Thoracic aorta (tissue), 2 donors: ENCODE data around the gene CGB3. TPM values are rescaled to one million over a fixed set of nuclear protein-coding genes. Genes with fewer than 3 reads are reported as not detected.
A peak's percentile ranks its signal among the peaks of the same experiment; 100 is the strongest.
"Not testable (repeated sequence)": the region's sequence is repeated elsewhere in the genome, so short reads cannot be mapped to it uniquely, and the experiment has no call there.

Source experiments
- ATAC-seq: fragments of 150-250 bp; one replicate; pipeline ENCODE4 v1.8.0; 2017; ENCODE audit warnings: low read depth; ENCODE audit not compliant: insufficient number of reproducible peaks, low FRiP score
- DNase-seq: peaks from one replicate; pipeline ENCODE4 v3.0.0-alpha.2; 2020; ENCODE audit warnings: low spot score
- H3K27ac ChIP-seq, 2 donors: fragments of 200-600 bp; sonication (generic); 1 replicate in 1 of 2; 2 replicates in 1 of 2; pipeline ENCODE4 v1.5.1; 2016; ENCODE audit warnings: mild to moderate bottlenecking in 2 of 2, moderate library complexity in 2 of 2
- H3K27me3 ChIP-seq: fragments of 200-600 bp; sonication (generic); replicated peaks from 2 replicates; pipeline ENCODE4 v1.6.0; 2016; ENCODE audit warnings: mild to moderate bottlenecking; ENCODE audit not compliant: insufficient read depth
- H3K36me3 ChIP-seq: fragments of 200-600 bp; sonication (generic); one replicate; pipeline ENCODE4 v1.5.1; 2016
- H3K4me1 ChIP-seq, 2 donors: fragments of 200-600 bp; sonication (generic); 1 replicate in 1 of 2; 2 replicates in 1 of 2; pipeline versions ENCODE4 v1.5.1 to v1.6.0; 2016; ENCODE audit warnings: low read depth in 2 of 2, mild to moderate bottlenecking in 1 of 2; ENCODE audit not compliant: control insufficient read depth in 1 of 2
- H3K4me3 ChIP-seq: fragments of 200-600 bp; sonication (generic); 2 replicates; pipeline ENCODE4 v1.5.1; 2016; ENCODE audit warnings: mild to moderate bottlenecking
- H3K9me3 ChIP-seq: fragments of 200-600 bp; sonication (generic); 2 replicates; pipeline ENCODE4 v1.5.1; 2016
- CTCF ChIP-seq: fragments of 200-600 bp; sonication (generic); IDR thresholded peaks from one replicate; pipeline ENCODE4 v1.5.1; 2019; ENCODE audit warnings: antibody characterized with exemption
- total RNA-seq, 2 donors: library from RNA; depleted of rRNA; stranded (reverse); fragments of >200 nt; gene quantifications; one replicate each; pipeline versions ENCODE4 v1.1.0 to v1.2.3, GENCODE V29; 2016

Gene CGB3
- total RNA-seq, 2 donors from 2014 or later, result not detected

DNA sequence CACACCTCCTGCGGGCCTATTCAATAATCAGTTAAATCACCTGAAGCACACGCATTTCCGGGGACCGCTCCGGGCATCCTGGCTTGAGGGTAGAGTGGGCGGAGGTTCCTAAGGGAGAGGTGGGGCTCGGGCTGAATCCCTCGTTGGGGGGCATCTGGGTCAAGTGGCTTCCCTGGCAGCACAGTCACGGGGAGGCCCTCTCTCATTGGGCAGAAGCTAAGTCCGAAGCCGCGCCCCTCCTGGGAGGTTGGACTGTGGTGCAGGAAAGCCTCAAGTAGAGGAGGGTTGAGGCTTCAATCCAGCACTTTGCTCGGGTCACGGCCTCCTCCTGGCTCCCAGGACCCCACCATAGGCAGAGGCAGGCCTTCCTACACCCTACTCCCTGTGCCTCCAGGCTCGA, 19.4 kb upstream of the CGB3 start, which contains the start of gene CGB5:
Gene CGB5, plus strand, starts transcription at position 301 of the 400 bp plus-strand sequence. CDS start 362 bp downstream, outside the sequence.
- not testable (repeated sequence) for H3K4me3 ChIP-seq, H3K36me3 ChIP-seq, H3K27me3 ChIP-seq, H3K27ac ChIP-seq, H3K9me3 ChIP-seq, DNase-seq, ATAC-seq, H3K4me1 ChIP-seq

- not testable (repeated sequence) for H3K4me1 ChIP-seq, H3K27ac ChIP-seq
Observed at GRCh38 chr19:49042666-49043065, 18.5 kb upstream of the CGB3 start.

DNA sequence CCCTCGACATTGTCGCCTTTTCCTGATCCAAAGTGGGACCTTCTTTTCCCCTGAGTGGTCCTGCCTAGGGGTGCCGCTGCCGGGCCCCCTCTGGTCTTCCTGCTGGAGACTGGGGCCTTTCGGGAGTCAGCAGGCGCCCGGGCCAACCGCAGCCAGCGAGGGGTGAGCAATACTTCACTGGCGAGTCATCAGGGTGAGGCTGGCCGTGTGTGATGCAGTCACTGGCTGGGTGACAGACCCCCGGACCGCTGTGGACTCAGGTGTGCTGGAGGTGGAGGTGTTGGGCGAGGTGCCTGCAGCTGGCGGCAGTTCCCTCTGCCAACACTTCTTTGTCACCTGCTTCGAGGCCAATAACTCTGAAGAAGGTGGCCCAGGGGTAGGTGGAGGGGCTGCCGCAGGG, 18.0 kb upstream of the CGB3 start:
- no peak for TF ChIP-seq CTCF
- Histone ChIP-seq H3K9me3 (no peaks in the 10 kb centered on the region), H3K27me3 (no peaks in the 10 kb centered on the region), H3K27ac (no peak overlapping the region), H3K36me3 (no peaks in the 10 kb centered on the region), H3K4me3 (no peak overlapping the region), H3K4me1 (no peaks in the 10 kb centered on the region)
- DNase-seq (no peak), ATAC-seq (no peak)

More at GRCh38 chr19:49042666-49043065, 18.5 kb upstream of the CGB3 start:
- not testable (repeated sequence) for H3K36me3 ChIP-seq, H3K4me3 ChIP-seq, DNase-seq, ATAC-seq, H3K9me3 ChIP-seq, H3K27me3 ChIP-seq

GRCh38 chr19:49039736-49040135, 15.6 kb upstream of the CGB3 start:
- not testable (repeated sequence) for H3K27ac ChIP-seq, ATAC-seq, H3K36me3 ChIP-seq, H3K27me3 ChIP-seq, H3K9me3 ChIP-seq, H3K4me1 ChIP-seq, DNase-seq, H3K4me3 ChIP-seq

- H3K9me3 ChIP-seq, H3K27ac ChIP-seq, H3K36me3 ChIP-seq, H3K4me3 ChIP-seq, ATAC-seq, H3K27me3 ChIP-seq, H3K4me1 ChIP-seq, DNase-seq: not testable (repeated sequence)
Observed at GRCh38 chr19:49038557-49039276, 14.6 kb upstream of the CGB3 start.

DNA sequence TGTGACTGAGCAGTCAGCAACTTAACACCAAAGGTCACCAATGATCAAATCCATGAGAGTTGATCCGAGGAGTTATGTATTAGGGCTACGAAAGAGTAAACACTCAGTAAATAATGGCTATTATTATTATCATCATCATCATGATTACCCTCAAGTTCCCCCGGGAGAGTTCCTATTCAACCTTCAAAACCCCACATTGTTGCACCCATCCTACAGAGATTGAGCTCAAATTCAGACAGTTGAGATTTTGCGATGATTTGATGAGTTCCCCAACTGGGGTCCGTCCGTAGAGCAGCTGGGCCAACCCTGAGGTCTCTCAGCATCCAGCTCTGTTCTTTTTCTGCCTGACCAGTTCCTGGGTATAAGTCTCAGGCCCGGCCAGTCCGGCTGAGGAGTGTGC, 14.0 kb upstream of the CGB3 start:
- not testable (repeated sequence) for ATAC-seq, H3K4me1 ChIP-seq, DNase-seq, H3K27me3 ChIP-seq, H3K9me3 ChIP-seq, H3K36me3 ChIP-seq, H3K27ac ChIP-seq, H3K4me3 ChIP-seq

GRCh38 chr19:49036815-49037214, 12.7 kb upstream of the CGB3 start, which contains the start of gene CGB1:
CGB1 (minus strand) TSS chr19:49036895; CDS start chr19:49036711, 184 bp downstream.
- not testable (repeated sequence) for H3K4me3 ChIP-seq, H3K36me3 ChIP-seq, ATAC-seq, H3K4me1 ChIP-seq, DNase-seq, H3K9me3 ChIP-seq, H3K27ac ChIP-seq, H3K27me3 ChIP-seq

- H3K4me3 ChIP-seq, H3K36me3 ChIP-seq, DNase-seq, H3K9me3 ChIP-seq, H3K4me1 ChIP-seq, H3K27ac ChIP-seq, H3K27me3 ChIP-seq, ATAC-seq: not testable (repeated sequence)
- TF ChIP-seq CTCF, result peak; percentile 18
Observed at GRCh38 chr19:49031642-49032301, 7.6 kb upstream of the CGB3 start, which contains the start of gene CGB2. CGB2 (plus strand) TSS chr19:49031890; CDS start chr19:49032096, 206 bp downstream.

GRCh38 chr19:49030323-49030722, 6.2 kb upstream of the CGB3 start:
- not testable (repeated sequence) for H3K4me3 ChIP-seq, H3K36me3 ChIP-seq, H3K9me3 ChIP-seq, H3K27ac ChIP-seq, DNase-seq, H3K4me1 ChIP-seq, H3K27me3 ChIP-seq, ATAC-seq

- ATAC-seq, H3K36me3 ChIP-seq, DNase-seq, H3K27ac ChIP-seq, H3K9me3 ChIP-seq, H3K27me3 ChIP-seq, H3K4me3 ChIP-seq, H3K4me1 ChIP-seq: not testable (repeated sequence)
Observed at GRCh38 chr19:49029749-49030148, 5.6 kb upstream of the CGB3 start.
